ENCODE results near the gene NREP.

The NREP gene, protein sequence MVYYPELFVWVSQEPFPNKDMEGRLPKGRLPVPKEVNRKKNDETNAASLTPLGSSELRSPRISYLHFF

DNA sequence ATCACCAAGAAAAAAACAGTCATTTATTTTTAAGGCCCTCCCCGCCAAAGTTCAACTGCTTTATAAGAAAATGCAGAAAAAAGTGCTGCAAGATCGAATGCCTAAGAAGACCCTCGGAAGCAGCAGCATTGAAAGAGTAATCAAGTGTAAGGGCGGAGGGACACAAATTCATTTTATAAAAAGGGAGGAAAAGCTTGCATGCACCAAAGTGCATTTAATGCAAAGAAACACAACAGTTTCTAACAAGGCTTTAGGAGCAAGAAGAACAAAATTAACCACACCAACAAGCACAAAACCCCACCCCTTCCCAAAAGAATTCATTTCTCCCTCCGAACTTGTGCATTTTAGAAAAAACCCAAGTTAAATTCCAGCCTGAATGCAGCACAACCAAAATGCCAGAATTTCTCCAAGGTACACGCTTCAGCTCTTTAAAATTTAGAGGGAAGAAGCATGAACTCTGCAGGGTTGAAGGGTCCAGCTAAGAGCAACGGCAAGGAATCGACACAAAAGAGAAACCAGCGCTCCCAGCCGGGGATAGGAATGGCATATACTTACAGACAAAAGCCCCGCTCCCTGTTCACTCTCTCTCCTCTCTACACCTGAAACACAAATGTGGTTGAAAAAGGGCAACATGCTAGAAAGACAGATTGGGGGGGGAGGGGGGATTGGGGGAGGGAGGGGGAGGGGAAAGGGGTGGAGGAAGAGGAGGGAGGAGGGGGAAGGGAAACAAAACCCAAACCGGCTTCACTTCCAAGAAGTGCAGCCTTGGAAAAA, at the start of gene NREP:
NREP (minus strand) TSS at position 614 of the 774 bp plus-strand sequence. CDS start 1,422 bp downstream, outside the sequence.
- DNase-seq (ENCODE audit: low read depth), result peak; percentile 27
- TF ChIP-seq, protein P1, sequence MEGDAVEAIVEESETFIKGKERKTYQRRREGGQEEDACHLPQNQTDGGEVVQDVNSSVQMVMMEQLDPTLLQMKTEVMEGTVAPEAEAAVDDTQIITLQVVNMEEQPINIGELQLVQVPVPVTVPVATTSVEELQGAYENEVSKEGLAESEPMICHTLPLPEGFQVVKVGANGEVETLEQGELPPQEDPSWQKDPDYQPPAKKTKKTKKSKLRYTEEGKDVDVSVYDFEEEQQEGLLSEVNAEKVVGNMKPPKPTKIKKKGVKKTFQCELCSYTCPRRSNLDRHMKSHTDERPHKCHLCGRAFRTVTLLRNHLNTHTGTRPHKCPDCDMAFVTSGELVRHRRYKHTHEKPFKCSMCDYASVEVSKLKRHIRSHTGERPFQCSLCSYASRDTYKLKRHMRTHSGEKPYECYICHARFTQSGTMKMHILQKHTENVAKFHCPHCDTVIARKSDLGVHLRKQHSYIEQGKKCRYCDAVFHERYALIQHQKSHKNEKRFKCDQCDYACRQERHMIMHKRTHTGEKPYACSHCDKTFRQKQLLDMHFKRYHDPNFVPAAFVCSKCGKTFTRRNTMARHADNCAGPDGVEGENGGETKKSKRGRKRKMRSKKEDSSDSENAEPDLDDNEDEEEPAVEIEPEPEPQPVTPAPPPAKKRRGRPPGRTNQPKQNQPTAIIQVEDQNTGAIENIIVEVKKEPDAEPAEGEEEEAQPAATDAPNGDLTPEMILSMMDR (IDR thresholded peaks at IDR 0.05; ENCODE audit: low read depth, low read length, missing control alignments), result no peak
- H3K4me3 ChIP-seq (ENCODE audit: low read depth, low read length), result peak within 1 kb of the TSS; percentile 62

DNA sequence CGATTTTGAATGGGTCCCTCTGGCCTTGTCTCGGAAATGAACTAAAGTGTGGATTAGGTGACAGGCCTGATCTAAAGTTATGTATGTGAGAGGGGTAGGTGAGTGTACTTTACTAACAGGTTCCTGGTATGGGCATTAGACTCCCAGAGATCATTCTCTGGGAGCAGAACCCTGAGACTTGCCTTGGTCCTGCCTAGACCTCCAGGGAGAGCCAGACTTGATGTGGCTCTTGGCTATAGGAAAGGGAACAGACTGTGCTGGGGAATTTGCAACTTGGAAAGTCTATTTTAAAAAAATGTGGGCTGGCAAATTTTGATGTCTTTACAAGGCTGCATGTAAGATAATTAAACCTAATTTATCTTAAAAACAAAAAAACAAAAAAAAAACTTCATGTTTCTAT, 49.8 kb upstream of the NREP start:
- no peak overlapping the region for H3K4me3 ChIP-seq (ENCODE audit: low read depth, low read length)
- DNase-seq (ENCODE audit: low read depth), result no peak
- TF ChIP-seq, protein P1 (IDR thresholded peaks at IDR 0.05; ENCODE audit: low read depth, low read length, missing control alignments), result no peak

DNA sequence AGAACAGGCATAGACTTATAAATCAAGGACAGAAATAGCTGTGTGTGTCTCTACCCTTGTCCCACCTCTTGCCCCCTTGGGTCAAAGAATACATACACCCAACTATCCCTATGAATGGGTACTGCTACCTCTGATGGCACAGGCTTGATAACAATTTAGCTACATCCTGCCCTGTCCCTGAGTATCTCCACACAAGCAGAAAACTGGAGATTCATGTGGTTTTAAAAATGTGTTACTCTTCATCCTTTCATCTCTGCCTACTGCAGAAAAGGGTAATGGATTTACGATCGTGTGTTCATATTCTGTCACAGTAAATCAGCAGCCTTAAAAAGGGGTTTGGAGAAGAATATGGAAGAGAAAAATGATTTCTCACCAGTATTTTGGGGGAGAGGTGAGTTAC, 49.2 kb upstream of the NREP start:
- H3K4me3 ChIP-seq (ENCODE audit: low read depth, low read length), result no peak overlapping the region
- TF ChIP-seq, protein P1 (IDR thresholded peaks at IDR 0.05; ENCODE audit: low read depth, low read length, missing control alignments), result no peak
- DNase-seq (ENCODE audit: low read depth), result no peak

DNA sequence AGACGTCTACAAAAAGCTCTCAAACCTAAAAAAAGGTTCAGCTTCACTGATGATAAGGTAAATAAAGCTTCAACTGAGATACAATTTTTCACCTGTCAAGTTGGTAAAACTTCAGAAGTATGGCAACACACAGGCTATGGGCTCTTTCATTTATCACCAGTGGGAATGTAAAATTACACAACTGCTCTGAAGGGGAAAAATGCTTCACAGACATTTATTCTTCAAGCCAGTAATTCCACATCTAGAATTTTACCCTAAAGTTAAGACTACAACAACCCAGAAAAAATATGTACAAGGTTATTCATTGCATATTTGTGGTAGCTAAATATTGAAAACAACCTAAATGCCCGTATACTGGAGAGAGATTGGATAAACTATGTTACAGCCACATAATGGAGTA, 48.1 kb upstream of the NREP start:
- TF ChIP-seq, protein P1 (IDR thresholded peaks at IDR 0.05; ENCODE audit: low read depth, low read length, missing control alignments), result no peak
- DNase-seq (ENCODE audit: low read depth), result no peak
- no peak overlapping the region for H3K4me3 ChIP-seq (ENCODE audit: low read depth, low read length)

DNA sequence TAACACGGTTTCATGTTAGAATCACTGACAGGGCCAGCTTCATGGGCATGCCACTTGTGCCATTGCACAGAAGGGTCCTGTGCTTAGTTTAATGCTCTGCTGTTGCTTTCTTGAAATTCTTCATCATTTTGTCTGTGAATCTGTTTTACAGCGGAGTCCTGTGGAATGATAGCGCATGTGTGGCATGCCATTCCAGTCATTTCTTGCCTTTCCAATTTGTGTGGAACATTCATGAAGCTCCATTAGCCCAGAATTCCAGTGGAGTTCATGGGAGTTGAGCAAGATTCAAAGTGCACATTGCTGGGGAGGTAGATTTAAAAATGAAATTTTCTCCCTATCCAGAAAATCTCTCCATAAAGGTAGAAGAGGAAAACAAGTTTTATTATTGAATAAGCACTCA, 43.4 kb upstream of the NREP start:
- no peak overlapping the region for H3K4me3 ChIP-seq (ENCODE audit: low read depth, low read length)
- no peak for DNase-seq (ENCODE audit: low read depth)
- TF ChIP-seq, protein P1 (IDR thresholded peaks at IDR 0.05; ENCODE audit: low read depth, low read length, missing control alignments), result no peak

DNA sequence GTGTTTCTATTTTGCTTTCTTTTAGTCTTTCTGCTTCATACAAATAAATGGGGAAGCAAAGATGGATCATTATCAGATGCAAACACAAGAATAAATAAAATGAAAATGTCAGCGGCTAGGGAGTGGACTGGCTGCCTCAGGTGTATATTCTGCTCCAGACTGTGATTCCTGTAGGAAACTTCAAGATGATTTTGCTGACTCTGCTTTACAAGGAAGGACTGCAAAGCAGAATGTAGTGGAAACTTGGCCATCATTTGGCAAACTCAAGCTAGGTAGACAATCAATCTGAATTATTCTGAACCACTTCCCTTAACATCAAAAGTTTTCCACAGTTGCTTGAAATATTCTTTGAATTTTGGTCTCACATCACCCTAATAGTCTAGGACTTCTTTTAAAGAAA, 38.1 kb upstream of the NREP start:
- TF ChIP-seq, protein P1 (IDR thresholded peaks at IDR 0.05; ENCODE audit: low read depth, low read length, missing control alignments), result no peak
- DNase-seq (ENCODE audit: low read depth), result no peak
- no peak overlapping the region for H3K4me3 ChIP-seq (ENCODE audit: low read depth, low read length)

Measured in GM12864 (cell line).